ENCODE data around the gene AP4E1. TPM values are rescaled to one million over a fixed set of nuclear protein-coding genes. Genes with fewer than 3 reads are reported as not detected.

The AP4E1 gene
- total RNA-seq, 1 donor from 2014 or later: 12.6 TPM

Other genes with a start within 250 kb of the AP4E1 start
- 64.4 TPM for gene TRPM7, start 221.9 kb upstream of the AP4E1 start, total RNA-seq
- 31.0 TPM for gene SPPL2A, start 143.0 kb upstream of the AP4E1 start, total RNA-seq
- 2.9 TPM for gene TNFAIP8L3, start 186.2 kb downstream of the AP4E1 start, total RNA-seq